GM21381 (cell line): Measurements from ENCODE around the gene PRDM10.

ENCODE experiments used
- ATAC-seq: cut with Tn5 transposase; IDR thresholded peaks from one replicate; pipeline ENCODE4 v1.9.1; 2021; ENCODE audit warnings: mild to moderate bottlenecking, moderate library complexity; ENCODE audit not compliant: unreplicated experiment

PRDM10 gene

DNA sequence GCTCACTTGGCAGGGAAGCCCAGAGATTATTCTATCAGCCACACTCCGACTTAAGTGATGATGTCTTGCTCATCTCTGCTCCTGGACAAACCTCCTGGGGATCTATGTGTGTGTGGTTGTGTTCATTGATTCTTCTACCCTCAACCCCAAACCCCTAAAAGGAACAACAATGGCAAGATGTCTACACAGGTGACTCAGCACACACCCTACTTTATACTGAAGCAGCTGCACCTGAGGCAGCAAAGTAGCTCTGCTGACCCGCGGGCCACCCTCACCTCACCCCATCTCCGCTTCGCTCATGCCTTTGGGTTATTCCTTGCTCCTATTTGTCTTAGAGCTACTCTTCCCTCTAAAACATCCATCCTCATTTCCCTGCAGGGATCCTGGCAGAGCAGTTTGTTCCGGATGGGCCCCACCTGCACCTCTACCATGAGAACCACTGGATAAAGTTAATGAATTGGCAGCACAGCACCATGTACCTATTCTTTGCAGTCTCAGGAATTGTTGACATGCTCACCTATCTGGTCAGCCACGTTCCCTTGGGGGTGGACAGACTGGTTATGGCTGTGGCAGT lies 148.3 kb downstream of the PRDM10 start:
- ATAC-seq: no peak

DNA sequence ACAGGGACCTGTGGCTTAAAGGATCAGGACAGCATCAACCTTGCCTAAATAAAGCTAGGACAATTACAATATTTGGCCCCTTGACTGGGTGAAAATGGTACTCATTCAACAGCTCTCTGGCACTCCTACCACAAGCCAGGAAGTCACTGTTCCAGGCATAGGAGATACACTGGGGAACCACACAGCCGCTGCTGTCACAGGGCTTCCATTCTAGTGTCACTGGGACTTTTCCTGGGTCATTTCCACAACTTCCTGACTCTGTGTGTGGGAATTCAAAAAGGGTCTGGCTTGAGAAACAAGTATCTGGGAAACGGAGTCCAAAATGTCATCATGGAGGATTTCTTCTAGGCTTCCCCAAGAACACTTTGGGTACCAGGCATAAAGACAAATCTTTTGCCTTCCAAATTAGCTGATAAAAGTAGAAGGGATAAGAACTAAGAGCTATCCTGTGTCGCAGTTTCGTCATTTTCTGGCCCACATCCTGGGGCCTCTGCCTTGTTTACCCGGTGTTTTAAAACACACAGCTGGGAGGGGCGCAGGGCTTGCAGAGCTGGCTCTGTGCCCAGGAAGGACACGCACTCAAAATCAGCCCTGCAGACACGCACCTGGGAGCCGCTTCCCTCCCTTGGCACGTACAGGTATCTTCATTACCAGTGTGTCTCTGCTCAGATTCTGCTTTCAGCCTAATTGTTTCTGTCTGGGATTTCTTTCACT lies 149.0 kb downstream of the PRDM10 start:
- ATAC-seq: no peak

DNA sequence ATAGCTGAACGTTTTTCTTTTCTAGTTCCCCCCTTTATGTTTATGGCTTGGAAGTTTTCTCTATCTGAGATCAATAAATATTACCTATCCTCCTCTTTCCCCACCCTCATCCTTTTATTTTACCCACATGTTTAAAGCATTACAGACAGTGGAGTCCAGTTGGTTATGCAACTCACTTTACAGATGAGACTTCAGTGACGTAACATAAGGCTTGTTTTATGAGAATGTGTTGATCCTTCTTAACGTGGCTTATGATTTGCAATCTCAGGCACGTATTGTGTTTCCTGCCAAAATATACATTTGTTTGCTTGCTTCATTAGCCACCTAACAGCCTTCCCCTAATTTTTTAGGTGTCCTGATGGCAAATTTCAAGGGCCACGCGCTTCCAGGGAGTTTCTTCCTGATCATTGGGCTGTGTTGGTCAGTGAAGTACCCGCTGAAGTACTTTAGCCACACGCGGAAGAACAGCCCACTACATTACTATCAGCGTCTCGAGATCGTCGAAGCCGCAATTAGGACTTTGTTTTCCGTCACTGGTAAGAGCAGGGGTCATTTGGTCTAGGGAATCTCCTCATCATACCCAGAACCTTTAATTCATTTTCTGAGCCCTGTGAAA lies 150.4 kb downstream of the PRDM10 start:
- ATAC-seq: no peak
